ENCODE results near the gene RRP8.

- TF ChIP-seq CTCF (IDR thresholded peaks at IDR 0.05; ENCODE audit: low read length) (no peak), EZH2 (optimal IDR thresholded peaks at IDR 0.05; ENCODE audit: low read depth, low read length) (no peak)
These were observed 3.9 kb upstream of the RRP8 start for GRCh38 chr11:6607190-6607795.

Measured in MM.1S (cell line).